GM19351 (cell line): ENCODE measurements around the gene DAPK1.

Experiments used
- ATAC-seq: cut with Tn5 transposase; IDR thresholded peaks from one replicate; pipeline ENCODE4 v1.9.1; 2021; ENCODE audit warnings: mild to moderate bottlenecking, moderate library complexity; ENCODE audit not compliant: unreplicated experiment

DAPK1 gene

GRCh38 chr9:87638292-87638691, 140.6 kb downstream of the DAPK1 start:
- ATAC-seq: no peak

GRCh38 chr9:87639949-87640348, 142.3 kb downstream of the DAPK1 start:
- ATAC-seq: no peak

GRCh38 chr9:87640385-87640795, 142.7 kb downstream of the DAPK1 start:
- ATAC-seq: no peak

GRCh38 chr9:87641067-87641466, 143.4 kb downstream of the DAPK1 start:
- ATAC-seq: no peak

GRCh38 chr9:87642330-87643106, 144.9 kb downstream of the DAPK1 start:
- ATAC-seq: no peak

- ATAC-seq: no peak
Measured at GRCh38 chr9:87643107-87643650, 145.5 kb downstream of the DAPK1 start.

GRCh38 chr9:87643778-87644570, 146.3 kb downstream of the DAPK1 start:
- ATAC-seq: no peak

- no peak for ATAC-seq
Measured at GRCh38 chr9:87644659-87645058, 147.0 kb downstream of the DAPK1 start.

- ATAC-seq: no peak
Measured at GRCh38 chr9:87646546-87646945, 148.9 kb downstream of the DAPK1 start.

GRCh38 chr9:87647114-87647513, 149.4 kb downstream of the DAPK1 start:
- ATAC-seq: no peak

GRCh38 chr9:87648606-87649005, 150.9 kb downstream of the DAPK1 start:
- no peak for ATAC-seq

GRCh38 chr9:87650611-87651295, 153.1 kb downstream of the DAPK1 start:
- no peak for ATAC-seq

GRCh38 chr9:87651431-87651830, 153.8 kb downstream of the DAPK1 start:
- ATAC-seq: no peak

GRCh38 chr9:87653941-87654340, 156.3 kb downstream of the DAPK1 start:
- ATAC-seq: no peak

GRCh38 chr9:87655731-87656130, 158.1 kb downstream of the DAPK1 start:
- ATAC-seq: no peak

- ATAC-seq: no peak
Measured at GRCh38 chr9:87656485-87656884, 158.8 kb downstream of the DAPK1 start.

GRCh38 chr9:87657190-87657589, 159.5 kb downstream of the DAPK1 start:
- ATAC-seq: no peak

- no peak for ATAC-seq
Measured at GRCh38 chr9:87657893-87658292, 160.2 kb downstream of the DAPK1 start.

GRCh38 chr9:87658511-87658910, 160.8 kb downstream of the DAPK1 start:
- ATAC-seq: no peak

GRCh38 chr9:87659534-87660419, 162.1 kb downstream of the DAPK1 start:
- ATAC-seq: no peak
